NCI-H146 treated with DMSO at 0.1 percent for 48 hours (cell line): ENCODE measurements around the gene SLC26A11.
"Not testable (repeated sequence)": the region's sequence is repeated elsewhere in the genome, so short reads cannot be mapped to it uniquely, and the experiment has no call there.

ENCODE experiments used
- DNase-seq: peaks from one replicate; lab custom pipeline; 2025; ENCODE audit not compliant: unreplicated experiment; lab: John Stamatoyannopoulos, UW

SLC26A11 gene

DNA sequence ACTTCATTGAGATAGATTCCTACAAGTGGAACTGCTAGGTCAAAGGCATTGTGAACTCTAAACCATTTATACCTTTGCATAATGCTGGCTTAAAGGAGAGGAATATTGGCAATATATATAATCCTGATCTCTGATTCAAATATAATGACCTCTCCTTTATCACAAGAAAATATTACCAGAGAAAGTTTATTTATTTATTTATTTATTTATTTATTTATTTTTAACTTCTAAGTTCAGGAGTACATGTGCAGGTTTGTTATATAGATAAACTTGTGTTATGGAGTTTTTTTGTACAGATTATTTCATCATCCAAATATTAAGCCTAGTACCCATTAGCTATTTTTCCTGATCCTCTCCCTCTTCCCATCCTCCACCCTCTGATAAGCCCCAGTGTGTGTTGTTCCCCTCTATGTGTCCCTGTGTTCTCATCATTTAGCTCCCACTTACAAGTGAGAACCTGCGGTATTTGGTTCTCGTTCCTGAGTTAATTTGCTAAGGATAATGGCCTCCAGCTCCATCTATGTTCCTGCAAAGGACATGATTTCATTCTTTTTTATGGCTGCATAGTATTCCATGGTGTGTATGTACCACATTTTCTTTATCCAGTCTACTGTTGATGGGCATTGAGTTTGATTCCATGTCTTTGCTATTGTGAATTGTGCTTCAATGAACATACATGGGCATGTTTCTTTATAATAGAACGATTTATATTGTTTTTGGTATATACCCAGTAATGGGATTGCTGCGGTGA, 79.3 kb downstream of the SLC26A11 start:
- not testable (repeated sequence) for DNase-seq

DNA sequence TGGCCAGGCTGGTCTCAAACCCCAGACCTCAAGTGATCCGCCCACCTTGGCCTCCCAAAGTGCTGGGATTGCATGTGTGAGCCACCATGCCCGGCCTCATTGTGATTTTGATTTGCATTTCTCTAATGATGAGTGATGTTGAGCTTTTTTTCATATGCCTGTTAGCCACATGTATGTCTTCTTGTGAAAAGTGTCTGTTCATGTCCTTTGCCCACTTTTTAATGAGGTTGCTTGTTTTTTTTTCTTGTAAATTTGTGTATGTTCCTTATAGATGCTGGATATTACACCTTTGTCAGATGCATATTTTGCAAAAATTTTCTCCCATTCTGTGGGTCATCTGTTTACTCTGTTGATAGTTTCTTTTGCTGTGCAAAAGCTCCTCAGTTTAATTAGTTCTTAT, 80.5 kb downstream of the SLC26A11 start:
- DNase-seq = not testable (repeated sequence)
